Stomach smooth muscle (tissue), 2 donors: ENCODE measurements around the gene WDR36.

Source experiments
- H3K27ac ChIP-seq: one replicate; pipeline ENCODE4 v1.7.0; 2013; ENCODE audit warnings: mild to moderate bottlenecking, low read length, inconsistent platforms
- H3K27me3 ChIP-seq, 2 donors: one replicate each; pipeline ENCODE4 v1.7.0; 2013; ENCODE audit warnings: low read length in 2 of 2; ENCODE audit not compliant: insufficient read depth in 2 of 2, control insufficient read depth in 1 of 2
- H3K36me3 ChIP-seq, 2 donors: one replicate each; pipeline ENCODE4 v1.7.0; 2013; ENCODE audit warnings: low read length in 2 of 2; ENCODE audit not compliant: control insufficient read depth in 2 of 2, insufficient read depth in 2 of 2
- H3K4me1 ChIP-seq: one replicate; pipeline ENCODE4 v1.7.0; 2013; ENCODE audit warnings: low read length; ENCODE audit not compliant: control insufficient read depth, insufficient read depth
- H3K4me3 ChIP-seq, 2 donors: one replicate each; pipeline ENCODE4 v1.7.0; 2013; ENCODE audit warnings: low read length in 2 of 2
- H3K9ac ChIP-seq, 2 donors: one replicate each; pipeline ENCODE4 v1.7.0; 2013; ENCODE audit warnings: low read length in 2 of 2, mild to moderate bottlenecking in 1 of 2
- H3K9me3 ChIP-seq, 2 donors: one replicate each; pipeline ENCODE4 v1.7.0; 2013; ENCODE audit warnings: low read length in 2 of 2; ENCODE audit not compliant: control insufficient read depth in 2 of 2
- donor health status: healthy.
- donor health status: Pancreatic carcinoma.

WDR36 gene

GRCh38 chr5:111092062-111092853 lies at the start of gene WDR36:
Gene WDR36, plus strand, starts transcription at chr5:111092348. Its CDS starts 109 bp downstream, at chr5:111092457.
- Histone ChIP-seq H3K27ac (peak within 1 kb of the TSS; percentile 77), H3K9ac (peak within 1 kb of the TSS; percentile 80 to 89), H3K4me3 (peak within 1 kb of the TSS; percentile 98)

GRCh38 chr5:111043712-111044506 lies 48.2 kb upstream of the WDR36 start:
- no peaks in the 10 kb centered on the region for H3K36me3 ChIP-seq
- no peaks in the 10 kb centered on the region for H3K27me3 ChIP-seq
- no peaks in the 10 kb centered on the region for H3K9me3 ChIP-seq
- H3K27ac ChIP-seq = no peak overlapping the region
- H3K4me1 ChIP-seq = no peaks in the 10 kb centered on the region
- H3K4me3 ChIP-seq = no peak overlapping the region
- H3K9ac ChIP-seq = no peak overlapping the region

More at GRCh38 chr5:111092062-111092853, at the start of gene WDR36:
- peaks cover 11% of the 10 kb centered on the region for H3K4me1 ChIP-seq
- H3K36me3 ChIP-seq = no peaks in the 10 kb centered on the region
- no peaks in the 10 kb centered on the region for H3K9me3 ChIP-seq
- H3K27me3 ChIP-seq = no peaks in the 10 kb centered on the region

- Histone ChIP-seq H3K36me3 (no peaks in the 10 kb centered on the region), H3K4me1 (no peaks in the 10 kb centered on the region)
Measured at GRCh38 chr5:111058064-111058463, 34.1 kb upstream of the WDR36 start.

GRCh38 chr5:111060169-111060568 lies 32.0 kb upstream of the WDR36 start:
- H3K9ac ChIP-seq = no peak overlapping the region
- no peak overlapping the region for H3K27ac ChIP-seq
- no peak overlapping the region for H3K4me3 ChIP-seq
- H3K27me3 ChIP-seq = no peaks in the 10 kb centered on the region
- H3K36me3 ChIP-seq = no peaks in the 10 kb centered on the region
- no peaks in the 10 kb centered on the region for H3K4me1 ChIP-seq
- H3K9me3 ChIP-seq = no peaks in the 10 kb centered on the region

More at GRCh38 chr5:111058064-111058463, 34.1 kb upstream of the WDR36 start:
- Histone ChIP-seq H3K9me3 (no peaks in the 10 kb centered on the region), H3K27me3 (no peaks in the 10 kb centered on the region), H3K4me3 (no peak overlapping the region), H3K9ac (no peak overlapping the region), H3K27ac (no peak overlapping the region)

- Histone ChIP-seq H3K27ac (no peak overlapping the region), H3K9ac (no peak overlapping the region), H3K9me3 (no peaks in the 10 kb centered on the region), H3K4me3 (no peak overlapping the region), H3K27me3 (no peaks in the 10 kb centered on the region), H3K36me3 (no peaks in the 10 kb centered on the region), H3K4me1 (no peaks in the 10 kb centered on the region)
Measured at GRCh38 chr5:111061618-111062017, 30.5 kb upstream of the WDR36 start.

- Histone ChIP-seq H3K4me1 (no peaks in the 10 kb centered on the region), H3K4me3 (no peak overlapping the region), H3K36me3 (no peaks in the 10 kb centered on the region), H3K9me3 (no peaks in the 10 kb centered on the region), H3K27me3 (peaks cover 2% of the 10 kb centered on the region in 2 donors), H3K27ac (no peak overlapping the region), H3K9ac (no peak overlapping the region)
Measured at GRCh38 chr5:111063709-111064322, 28.3 kb upstream of the WDR36 start.

GRCh38 chr5:111066261-111066938 lies 25.7 kb upstream of the WDR36 start:
- Histone ChIP-seq H3K9me3 (no peaks in the 10 kb centered on the region), H3K36me3 (no peaks in the 10 kb centered on the region), H3K9ac (no peak overlapping the region), H3K27ac (no peak overlapping the region), H3K4me3 (no peak overlapping the region), H3K4me1 (no peaks in the 10 kb centered on the region), H3K27me3 (peaks cover 2 to 7% of the 10 kb centered on the region in 2 donors)

GRCh38 chr5:111068213-111068612 lies 23.9 kb upstream of the WDR36 start:
- H3K9me3 ChIP-seq = no peaks in the 10 kb centered on the region
- H3K9ac ChIP-seq = no peak overlapping the region
- peaks cover 2 to 7% of the 10 kb centered on the region in 2 donors for H3K27me3 ChIP-seq

GRCh38 chr5:111069839-111070238 lies 22.3 kb upstream of the WDR36 start:
- H3K9me3 ChIP-seq = no peaks in the 10 kb centered on the region
- peaks cover 2 to 7% of the 10 kb centered on the region in 2 donors for H3K27me3 ChIP-seq
- H3K36me3 ChIP-seq = no peaks in the 10 kb centered on the region
- H3K9ac ChIP-seq = no peak overlapping the region
- H3K27ac ChIP-seq = no peak overlapping the region
- H3K4me1 ChIP-seq = peaks cover 7% of the 10 kb centered on the region
- H3K4me3 ChIP-seq = peak overlapping the region; percentile 35 to 56

More at GRCh38 chr5:111068213-111068612, 23.9 kb upstream of the WDR36 start:
- H3K4me1 ChIP-seq = peaks cover 7% of the 10 kb centered on the region
- no peaks in the 10 kb centered on the region for H3K36me3 ChIP-seq
- H3K27ac ChIP-seq = no peak overlapping the region
- H3K4me3 ChIP-seq = no peak overlapping the region
